AG08395 (cell line): ENCODE results near the gene MAEA.
"Not testable (repeated sequence)": the region's sequence is repeated elsewhere in the genome, so short reads cannot be mapped to it uniquely, and the experiment has no call there.

Experiments used
- DNase-seq: peaks from one replicate; pipeline ENCODE4 v3.0.0; 2012; ENCODE audit warnings: mixed read lengths, low spot score

Gene MAEA

DNA sequence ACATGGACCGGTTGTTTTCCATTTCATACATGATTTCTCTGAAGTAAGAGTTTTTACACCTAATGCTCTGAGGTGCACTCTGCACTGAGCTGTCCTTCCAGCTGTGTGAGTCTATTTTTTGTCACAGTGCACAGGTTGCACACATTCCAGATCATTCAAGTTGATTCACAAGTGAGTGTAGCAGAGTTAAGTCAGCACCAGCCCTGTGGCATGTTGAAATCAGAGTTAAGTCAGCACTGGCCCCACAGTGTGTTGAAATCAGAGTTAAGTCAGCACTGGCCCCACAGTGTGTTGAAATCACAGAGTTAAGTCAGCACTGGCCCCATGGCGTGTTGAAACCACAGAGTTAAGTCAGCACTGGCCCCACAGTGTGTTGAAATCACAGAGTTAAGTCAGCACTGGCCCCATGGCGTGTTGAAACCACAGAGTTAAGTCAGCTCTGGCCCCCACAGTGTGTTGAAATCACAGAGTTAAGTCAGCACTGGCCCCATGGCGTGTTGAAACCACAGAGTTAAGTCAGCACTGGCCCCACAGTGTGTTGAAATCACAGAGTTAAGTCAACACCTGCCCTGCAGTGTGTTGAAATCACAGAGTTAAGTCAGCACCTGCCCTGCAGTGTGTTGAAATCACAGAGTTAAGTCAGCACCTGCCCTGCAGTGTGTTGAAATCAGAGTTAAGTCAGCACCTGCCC is 45.6 kb downstream of the MAEA start:
- DNase-seq = not testable (repeated sequence)

DNA sequence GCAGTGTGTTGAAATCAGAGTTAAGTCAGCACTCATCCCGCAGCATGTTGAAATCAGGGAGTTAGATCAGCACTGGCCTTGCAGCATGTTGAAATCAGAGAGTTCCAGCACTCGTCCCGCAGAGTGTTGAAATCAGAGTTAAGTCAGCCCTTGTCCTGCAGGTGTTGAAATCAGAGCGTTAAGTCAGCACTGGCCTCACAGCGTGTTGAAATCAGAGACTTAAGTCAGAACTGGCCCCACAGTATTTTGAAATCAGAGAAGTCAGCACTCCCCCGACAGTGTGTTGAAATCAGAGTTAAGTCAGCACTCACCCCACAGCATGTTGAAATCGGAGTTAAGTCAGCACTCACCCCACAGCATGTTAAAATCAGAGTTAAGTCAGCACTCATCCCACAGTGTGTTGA is 46.4 kb downstream of the MAEA start:
- DNase-seq = no peak

DNA sequence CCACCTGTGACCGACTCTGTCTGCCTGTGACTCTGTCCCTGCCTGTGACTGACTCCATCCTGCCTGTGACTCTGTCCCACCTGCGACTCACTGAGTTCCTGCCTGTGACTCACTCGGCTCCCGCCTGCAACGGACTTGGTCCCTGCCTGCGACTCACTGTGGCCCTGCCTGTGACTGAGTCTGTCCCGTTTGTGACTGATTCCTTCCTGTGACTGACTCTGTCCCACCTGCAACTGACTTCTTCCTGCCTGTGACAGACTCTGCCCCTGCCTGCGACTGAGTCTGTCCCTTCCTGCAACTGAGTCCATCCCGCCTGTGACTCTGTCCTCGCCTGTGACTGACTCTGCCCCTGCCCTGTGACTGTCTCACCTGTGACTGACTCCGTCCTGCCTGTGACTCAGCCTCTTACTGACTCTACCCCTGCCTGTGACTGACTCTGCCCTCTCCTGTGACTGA is 47.7 kb downstream of the MAEA start:
- peak; percentile 27 for DNase-seq

DNA sequence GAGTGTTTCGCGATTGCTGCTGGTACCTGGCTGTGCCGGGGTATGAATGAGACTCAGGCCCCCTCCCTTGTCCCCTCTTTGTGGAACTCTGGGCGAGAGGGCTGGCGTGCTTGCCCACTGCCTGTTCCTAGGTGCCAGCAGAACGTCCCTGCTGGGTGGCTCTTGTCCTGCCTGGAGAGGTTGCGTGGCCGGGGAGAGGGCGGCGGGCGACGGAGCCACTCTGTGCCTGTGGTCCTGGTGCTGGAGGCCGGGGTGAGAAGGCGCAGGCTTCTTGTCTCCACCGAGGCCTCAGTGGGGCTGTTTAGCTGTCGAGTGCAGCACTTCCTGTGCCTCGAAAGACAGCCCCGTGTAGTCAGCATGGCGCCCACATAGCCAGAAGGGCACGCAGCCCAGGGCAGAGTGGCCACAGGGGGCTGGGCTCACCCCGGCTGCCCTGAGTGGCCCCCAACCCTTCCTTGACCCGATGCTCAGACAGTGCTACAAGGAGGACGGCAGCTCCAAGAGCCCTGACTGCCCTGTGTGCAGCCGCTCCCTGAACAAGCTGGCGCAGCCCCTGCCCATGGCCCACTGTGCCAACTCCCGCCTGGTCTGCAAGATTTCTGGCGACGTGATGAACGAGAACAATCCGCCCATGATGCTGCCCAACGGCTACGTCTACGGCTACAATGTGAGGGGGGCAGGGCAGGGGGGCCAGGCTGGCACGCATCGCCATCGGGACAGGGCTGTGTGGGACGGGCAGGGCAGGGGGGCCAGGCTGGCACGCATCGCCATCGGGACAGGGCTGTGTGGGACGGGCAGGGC is 48.5 kb downstream of the MAEA start:
- no peak for DNase-seq

DNA sequence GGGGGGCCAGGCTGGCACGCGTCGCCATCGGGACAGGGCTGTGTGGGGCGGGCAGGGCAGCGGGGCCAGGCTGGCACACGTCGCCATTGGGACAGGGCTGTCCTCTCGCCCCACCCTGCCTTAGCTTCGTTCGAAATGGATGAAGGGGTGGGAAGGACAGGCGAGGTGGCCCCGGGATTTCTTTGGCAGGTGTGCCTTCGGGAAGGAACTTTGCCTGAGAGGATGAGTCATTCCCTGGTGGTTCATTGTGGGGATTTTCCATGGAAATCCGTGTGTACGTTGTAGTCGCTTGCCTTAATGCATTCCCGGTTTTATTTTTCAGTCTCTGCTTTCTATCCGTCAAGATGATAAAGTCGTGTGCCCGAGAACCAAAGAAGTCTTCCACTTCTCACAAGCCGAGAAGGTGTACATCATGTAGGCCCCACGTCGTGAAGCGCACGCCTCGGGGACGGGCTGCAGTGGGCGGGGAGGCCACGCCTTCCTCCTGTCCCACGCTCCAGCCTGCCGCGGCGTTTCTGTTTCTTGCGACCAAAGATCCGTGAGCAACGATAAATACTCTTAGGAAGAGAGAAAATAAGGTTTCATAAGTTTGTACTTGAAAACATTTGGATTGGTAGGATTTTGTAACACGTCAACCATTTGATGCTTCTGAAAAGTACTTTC is 49.2 kb downstream of the MAEA start:
- DNase-seq = no peak

DNA sequence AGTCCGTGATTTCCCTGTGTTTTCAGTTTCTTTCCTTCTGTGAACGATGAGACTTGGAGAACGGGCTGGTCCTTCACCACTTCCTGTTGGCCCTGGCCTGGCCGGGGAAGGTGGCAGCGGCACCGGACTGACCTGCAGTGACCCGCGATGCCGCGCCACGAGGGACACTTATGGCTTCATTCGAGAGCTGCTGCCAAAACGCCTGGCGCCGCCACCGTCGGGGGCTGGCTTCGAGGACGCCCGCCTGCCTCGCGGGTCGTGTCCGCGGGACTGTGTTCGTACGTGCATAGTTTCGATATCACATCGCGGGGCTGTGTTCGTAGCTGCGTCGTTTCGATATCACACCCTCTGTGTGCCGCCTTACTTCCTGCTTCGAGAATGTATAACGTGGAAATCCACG is 49.8 kb downstream of the MAEA start:
- no peak for DNase-seq

DNA sequence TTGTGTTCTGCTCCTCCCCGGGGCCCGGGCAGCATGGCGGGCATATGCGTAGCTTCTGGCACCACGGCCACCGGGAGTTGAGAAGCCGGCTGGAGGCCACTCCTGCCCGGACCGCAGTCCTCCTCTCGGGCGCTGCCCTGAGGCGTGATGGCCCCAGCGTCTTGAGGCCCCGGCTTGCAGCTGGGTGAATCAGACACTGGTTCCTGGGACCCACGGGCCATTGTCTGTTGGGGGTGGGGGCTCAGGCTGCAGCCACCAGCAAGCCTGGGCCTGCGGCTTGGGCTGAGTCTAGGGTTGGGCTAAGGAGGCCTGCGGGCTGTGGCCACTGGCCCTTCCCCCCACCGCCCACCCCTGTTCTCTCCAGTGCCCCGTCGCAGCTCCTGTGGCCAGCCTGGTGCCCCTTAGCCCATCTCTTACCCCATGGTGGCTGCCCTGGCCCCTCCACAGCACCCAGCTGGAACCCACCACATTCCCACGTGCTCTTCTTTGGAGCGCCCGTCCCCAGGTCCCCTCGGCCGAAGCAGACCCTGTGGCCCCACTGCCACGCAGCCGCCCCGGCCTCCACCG is 50.6 kb downstream of the MAEA start:
- no peak for DNase-seq

DNA sequence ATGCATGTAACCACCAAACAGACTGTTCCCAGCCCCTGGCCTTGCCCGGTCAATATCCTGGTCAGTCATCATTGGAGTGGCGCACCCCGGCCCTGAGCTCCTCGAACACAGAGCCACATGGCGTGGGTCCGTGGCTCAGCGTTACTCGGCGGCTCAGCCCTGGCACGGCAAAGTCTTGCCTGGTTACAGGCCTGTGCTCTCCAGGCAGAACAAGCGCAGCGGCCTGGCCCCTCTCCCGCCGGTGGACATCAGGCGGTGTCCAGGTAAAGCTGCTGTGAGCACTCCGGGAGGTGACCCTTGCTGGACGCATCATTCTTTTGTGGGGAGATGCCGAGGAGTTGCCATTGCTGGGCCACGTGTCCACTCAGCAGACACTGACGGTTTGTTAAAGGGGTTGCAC is 51.2 kb downstream of the MAEA start:
- no peak for DNase-seq

DNA sequence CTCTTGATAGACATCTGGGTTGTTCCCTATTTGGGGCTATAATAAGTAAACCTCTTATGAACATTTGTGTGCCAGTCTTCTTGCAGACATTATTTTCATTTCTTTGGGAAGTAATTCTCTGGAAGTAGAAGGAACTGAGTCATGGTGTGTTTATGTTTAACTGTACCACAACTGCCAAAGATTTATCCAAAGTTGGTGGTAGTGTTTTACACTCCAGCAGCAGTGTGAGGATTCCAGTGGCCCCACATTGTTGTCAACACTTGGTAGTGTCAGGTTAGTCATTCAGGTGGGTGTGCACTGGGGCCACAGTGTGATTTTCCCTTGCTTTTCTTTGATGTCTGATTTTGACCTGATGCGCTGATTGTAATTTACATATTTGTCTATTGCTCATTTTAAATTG is 52.3 kb downstream of the MAEA start:
- DNase-seq = no peak

DNA sequence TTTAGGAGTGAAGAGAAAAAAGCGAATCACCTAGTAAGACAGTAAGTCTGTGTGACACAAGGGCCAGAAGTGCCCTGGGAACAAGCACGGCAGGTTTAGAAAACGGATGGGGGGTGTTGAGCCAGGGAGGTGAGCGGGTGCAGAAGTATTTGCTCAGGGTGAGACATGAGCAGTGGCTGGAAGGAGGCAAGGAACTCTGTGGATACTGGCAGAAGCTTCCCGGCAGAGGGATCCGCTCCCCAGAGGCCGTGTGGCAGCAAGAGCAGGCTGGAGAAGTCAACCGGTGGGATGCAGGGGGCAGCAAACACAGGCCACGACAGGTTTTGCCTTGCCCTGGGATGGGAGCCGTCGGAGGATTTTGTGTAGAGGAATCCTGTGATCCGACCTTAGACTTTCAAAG is 55.0 kb downstream of the MAEA start:
- DNase-seq = no peak

DNA sequence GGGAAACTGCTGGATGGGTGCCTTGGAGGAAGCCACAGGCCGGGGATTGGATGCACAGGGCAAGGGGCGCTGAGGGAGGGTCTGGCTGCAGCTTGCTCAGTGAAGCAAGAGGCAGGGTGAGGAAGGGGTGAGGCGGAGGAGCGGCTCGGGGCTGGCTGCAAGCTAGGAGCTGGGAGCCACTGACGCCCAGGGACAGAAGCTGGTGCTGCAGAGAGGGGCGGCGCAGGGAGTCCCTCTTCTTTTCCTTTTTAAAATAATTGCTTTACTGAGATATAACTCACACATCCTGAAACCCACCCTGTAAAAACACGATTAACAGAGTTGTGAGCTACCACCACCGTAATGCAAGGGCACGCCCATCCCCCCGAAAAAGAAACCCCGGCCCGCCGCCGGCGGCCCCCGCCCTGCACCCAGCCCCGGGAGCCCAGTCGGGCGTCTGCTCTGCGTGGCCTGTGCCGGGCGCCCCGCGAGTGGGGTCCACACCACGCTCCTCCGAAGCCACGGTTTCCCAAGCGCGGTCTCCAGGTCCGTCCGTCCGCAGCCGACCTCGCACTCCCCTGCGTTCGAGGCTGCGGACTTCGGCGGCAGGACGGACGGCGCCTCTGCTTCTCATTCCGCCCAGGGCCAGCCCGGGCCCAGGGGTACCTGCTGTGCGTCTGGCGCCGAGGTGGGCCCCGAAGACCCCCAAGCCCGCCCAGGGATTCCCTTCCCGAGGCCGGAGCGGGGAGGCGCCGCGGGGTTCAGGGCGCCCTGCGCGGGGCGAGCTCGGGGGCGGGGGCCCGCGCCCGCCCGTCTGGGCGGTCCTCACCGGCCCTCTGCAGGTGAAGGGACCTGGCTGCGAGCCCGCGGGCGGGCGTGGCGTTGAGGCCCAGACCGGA is 56.5 kb downstream of the MAEA start:
- peak; percentile 37 for DNase-seq

DNA sequence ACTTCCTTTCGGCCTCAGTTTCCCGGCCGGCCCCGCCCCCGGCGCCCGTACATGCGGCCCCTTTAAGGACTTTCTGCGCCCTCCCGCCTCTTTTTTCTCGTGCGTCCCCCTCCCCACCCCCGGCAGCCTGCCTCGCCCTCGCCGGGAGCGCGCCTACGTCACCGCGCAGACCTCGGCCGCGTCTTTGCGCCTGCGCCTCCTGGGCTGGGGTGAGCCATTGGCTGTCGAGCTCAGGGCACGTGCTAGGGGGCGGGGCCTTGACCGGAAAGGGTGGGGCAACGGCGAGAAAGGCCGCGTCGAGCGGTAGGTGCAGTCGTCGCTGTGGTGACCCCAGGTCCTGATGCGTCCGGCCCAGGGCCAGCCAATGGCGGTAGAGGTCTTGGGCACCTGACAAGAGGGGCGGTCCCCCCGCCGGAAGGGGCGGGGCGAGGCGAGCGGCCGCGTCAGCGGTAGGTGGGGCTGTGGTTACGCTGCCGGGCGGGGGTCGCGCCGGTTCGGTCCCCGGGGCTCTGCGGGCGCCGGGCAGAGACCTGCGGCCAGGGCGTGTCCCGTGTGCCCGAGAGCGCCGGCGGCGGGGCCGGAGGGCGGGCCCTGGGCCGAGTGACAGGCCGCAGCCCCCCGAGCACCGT is 57.2 kb downstream of the MAEA start, which contains the start of gene UVSSA:
UVSSA (plus strand) TSS at position 428 of the 629 bp plus-strand sequence. CDS start 884 bp downstream, outside the sequence.
- peak; percentile 100 for DNase-seq

DNA sequence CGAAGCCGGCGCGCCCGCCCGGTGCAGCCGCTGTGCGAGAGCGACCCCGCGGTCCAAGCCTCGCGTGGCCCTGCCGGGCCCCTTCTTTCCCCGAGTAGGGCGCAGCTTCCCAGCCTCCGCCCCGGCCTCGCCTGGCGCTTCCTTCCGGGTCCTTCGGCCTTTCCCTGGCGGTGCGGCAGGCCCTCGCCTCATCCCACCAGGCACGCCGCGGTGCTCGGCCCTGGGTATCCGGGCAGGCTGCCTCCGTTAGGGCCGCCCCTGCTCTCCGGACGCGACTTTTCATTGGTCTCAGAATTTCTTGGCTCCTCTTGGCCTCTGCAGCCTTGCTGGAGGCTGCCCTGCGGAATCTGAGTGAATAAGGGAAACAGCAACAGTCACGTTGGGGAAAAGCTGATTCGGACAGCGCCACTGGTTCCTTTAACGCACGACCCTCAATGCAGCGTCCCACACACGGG is 57.7 kb downstream of the MAEA start:
- peak; percentile 86 for DNase-seq

DNA sequence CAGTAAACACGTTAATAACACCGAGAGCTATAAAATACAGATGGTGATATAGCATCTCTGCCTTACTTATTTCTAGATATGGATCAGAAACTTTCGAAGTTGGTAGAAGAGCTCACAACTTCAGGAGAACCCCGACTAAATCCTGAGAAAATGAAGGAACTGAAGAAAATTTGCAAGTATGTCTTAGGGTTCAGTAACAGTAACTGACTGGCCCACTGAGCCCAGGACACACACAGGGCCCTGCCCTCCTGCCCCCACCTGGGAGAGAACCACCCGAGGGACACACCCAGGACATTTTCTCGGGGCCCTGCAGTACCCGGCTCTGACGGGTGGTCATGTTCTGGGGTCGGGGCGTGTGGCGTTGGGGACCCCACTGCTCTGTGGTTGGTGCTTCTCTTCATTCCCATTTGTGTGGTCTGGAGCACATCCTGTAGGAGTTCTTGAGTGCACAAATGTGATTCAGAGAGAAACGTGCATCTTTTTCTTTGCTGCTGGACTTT is 58.4 kb downstream of the MAEA start:
- DNase-seq = no peak

DNA sequence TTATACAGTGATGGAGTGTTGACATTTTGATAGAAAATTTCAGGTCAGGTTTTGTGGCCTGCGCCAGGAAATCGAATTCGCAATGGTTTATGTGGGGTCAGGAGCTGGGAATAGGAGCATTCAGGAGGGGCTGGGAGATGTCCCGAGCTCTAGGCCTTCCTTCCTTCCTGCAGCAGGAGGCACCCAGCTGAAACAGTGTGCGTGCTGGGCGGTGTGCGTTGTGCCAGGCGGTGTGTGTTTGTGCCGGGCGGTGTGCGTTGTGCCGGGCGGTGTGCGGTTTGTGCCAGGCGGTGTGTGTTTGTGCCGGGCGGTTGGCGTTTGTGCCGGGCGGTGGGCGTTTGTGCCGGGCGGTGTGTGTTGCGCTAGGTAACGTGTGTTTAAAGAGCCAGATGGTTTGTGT is 59.1 kb downstream of the MAEA start:
- DNase-seq = no peak

DNA sequence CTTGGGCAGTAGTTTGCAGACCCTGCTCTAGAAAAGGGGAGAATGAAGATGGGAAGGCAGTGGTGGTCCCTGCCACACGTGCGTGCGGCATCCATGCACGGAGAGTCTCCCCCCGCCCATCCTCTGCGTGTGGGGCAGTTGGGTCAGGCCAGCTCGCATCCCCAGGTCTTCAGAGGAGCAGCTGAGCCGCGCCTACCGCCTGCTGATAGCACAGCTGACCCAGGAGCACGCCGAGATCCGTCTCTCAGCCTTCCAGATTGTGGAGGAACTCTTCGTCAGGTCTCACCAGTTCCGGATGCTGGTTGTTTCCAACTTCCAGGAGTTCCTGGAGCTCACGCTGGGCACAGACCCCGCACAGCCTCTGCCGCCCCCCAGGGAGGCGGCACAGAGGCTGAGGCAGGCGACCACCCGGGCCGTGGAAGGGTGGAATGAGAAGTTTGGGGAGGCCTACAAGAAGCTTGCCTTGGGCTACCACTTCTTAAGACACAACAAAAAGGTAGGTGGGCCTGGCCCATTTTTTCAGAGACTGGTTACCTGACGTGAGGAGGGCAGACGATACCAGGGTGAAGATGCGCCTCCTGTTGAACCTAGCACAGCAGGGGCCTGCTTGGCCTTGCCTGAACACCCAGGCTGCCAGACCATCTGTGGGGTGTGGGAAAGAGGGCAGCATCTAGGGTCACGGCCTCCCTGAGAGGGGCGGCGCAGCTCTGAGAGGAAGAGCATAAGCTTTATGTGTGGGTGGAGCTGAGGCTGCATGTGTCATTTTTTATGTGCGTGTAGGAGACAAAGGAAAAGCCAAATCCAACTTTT is 59.9 kb downstream of the MAEA start:
- DNase-seq = no peak

DNA sequence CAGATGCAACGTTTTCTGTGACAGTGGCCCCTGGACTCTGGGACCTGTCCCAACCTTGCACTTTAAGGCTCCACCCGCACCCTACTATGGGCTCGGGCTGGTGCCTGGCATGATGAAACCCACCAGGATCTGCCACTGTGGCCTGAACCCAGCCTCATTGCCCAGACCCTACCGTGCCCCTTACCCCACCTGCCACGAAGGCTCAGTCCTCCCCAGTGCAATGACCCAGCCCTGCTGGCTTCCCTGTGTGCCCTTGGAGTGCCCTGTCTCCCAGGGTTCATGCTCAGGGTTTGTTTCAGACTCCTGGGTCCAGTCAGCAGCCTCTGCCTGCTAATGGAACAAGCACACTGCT is 60.5 kb downstream of the MAEA start:
- no peak for DNase-seq

DNA sequence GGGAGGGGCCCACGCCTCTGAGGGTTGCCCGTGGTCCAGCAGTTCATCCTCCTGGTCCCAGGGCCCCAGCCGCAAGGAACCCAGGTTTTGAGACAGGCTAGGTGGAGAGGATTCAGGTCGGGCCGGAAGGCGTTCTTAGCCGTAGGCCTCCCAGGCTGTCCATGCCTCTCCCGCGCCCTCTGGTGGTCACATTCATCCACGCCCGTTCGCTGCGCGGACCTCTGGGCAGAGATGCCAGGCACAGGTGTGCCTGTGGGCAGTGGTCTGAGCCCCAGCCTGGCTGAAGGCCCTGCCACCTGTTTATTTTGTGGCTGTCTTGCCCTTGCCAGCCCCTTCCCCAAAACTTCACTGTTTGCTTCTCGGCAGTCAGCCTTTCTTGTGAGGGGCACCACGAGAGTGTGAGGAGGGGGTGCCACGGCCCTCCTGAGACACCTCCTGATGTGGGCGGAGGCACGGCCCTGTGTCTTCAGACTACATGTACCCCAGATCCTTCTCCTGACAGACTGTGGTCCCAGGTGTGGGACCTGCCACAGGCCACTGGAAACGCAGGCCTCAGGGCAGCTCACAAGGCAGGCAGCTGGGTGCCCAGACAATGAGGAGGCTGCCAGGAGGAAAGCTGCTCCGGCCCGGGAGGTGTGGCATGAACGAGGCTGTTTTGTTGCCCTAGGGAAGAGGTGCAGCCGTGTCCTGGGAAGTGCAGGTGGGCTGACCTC is 62.3 kb downstream of the MAEA start:
- DNase-seq = peak; percentile 80

DNA sequence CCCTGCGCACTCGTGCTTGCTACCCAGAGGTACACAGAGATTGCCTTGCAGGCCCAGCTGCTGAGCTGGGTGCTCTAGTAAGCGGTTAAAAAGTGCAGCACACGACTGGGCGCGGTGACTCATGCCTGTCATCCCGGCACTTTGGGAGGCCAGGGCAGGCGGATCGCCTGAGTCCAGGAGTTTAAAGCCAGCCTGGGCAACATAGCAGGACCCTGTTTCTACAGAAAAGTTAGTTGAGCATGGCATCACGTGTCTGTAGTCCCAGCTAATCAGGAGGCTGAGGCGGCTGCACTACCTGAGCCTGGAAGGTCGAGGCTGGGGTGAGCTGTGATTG is 62.8 kb downstream of the MAEA start:
- no peak for DNase-seq
